ENCODE results near the gene SRPX2.

SRPX2 gene

DNA sequence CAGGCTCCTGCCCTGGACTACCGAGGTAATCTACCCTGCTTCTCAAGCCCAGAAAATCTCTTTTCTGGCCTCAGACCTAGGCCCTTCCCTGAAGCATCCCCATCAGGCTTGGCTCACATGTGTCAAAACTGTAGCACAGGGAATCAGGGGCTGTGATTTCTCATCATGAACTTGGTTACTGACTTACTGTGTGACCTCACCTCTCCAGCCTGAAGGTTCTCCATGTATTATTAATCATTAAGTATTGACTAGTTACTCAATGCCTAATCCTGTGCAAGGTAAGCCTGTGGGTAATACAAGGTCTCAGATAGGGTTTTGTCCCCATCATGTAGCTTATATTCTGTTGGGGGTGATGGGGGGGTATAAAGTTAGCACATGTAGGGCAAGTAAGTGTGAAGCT, 6.8 kb downstream of the SRPX2 start:
- TF ChIP-seq, protein P1, sequence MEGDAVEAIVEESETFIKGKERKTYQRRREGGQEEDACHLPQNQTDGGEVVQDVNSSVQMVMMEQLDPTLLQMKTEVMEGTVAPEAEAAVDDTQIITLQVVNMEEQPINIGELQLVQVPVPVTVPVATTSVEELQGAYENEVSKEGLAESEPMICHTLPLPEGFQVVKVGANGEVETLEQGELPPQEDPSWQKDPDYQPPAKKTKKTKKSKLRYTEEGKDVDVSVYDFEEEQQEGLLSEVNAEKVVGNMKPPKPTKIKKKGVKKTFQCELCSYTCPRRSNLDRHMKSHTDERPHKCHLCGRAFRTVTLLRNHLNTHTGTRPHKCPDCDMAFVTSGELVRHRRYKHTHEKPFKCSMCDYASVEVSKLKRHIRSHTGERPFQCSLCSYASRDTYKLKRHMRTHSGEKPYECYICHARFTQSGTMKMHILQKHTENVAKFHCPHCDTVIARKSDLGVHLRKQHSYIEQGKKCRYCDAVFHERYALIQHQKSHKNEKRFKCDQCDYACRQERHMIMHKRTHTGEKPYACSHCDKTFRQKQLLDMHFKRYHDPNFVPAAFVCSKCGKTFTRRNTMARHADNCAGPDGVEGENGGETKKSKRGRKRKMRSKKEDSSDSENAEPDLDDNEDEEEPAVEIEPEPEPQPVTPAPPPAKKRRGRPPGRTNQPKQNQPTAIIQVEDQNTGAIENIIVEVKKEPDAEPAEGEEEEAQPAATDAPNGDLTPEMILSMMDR (IDR thresholded peaks at IDR 0.05; ENCODE audit: extremely low read depth, missing control alignments), result no peak
- DNase-seq (ENCODE audit: low spot score), result no peak

DNA sequence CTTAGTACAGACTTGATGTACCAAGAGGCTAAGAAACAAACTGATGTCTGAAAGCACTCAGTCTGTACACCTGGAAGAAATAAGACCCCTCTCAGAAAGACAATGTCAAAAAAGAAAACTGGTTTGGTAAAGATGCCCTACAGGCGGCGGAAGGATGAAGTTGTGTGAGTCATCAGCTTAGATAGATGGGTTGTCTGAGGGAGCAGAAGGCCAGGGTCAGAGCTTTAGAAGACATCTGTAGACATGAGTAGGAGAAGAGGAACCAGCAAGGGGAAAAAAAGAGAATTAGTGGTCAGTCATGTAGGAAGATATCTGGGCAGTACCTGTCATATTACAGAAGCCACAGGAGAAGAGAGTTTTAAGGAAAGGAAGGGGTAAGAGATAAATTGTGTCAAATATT, 8.3 kb downstream of the SRPX2 start:
- TF ChIP-seq, protein P1 (IDR thresholded peaks at IDR 0.05; ENCODE audit: extremely low read depth, missing control alignments), result no peak
- DNase-seq (ENCODE audit: low spot score), result no peak

DNA sequence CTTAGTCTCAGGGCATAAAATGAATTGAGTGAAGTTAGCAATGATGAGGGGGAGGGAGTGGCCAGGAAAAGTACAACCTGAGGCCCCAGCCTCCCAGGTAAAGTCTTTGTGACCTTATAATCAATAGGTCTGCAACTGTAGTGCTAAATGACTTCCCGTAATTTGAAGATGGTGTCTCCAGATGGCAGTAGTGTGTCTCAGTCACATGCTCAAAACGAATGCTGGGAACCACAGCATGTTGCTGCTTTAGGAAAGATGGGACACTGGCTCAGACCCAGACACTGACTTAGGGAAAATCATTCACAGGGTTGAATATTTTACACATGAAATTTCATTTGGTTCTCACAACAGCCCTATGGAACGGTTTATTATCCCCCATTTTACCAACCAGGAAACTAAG, 10.3 kb downstream of the SRPX2 start:
- TF ChIP-seq, protein P1 (IDR thresholded peaks at IDR 0.05; ENCODE audit: extremely low read depth, missing control alignments), result no peak
- DNase-seq (ENCODE audit: low spot score), result no peak

DNA sequence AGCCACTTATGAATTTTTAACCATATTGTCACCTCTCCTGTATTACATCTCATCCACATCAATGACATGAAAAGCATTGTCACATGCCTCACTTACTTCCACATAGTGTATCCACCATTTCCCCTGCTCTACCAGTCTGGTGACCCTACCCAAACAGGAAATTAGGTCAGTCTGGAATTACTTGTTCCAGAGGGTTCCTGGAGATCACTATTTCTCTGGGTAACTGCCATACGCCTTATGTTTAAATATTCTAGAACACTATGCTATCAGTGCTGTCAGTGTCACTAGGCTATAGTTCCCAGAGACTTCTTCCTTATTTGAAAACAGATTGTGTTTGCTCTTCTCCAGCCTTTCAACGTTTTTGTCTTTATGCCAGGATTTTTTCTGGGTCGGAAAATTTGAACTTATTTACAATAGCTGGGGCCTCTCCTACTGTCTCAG, 15.0 kb downstream of the SRPX2 start:
- TF ChIP-seq, protein P1 (IDR thresholded peaks at IDR 0.05; ENCODE audit: extremely low read depth, missing control alignments), result no peak
- DNase-seq (ENCODE audit: low spot score), result no peak

DNA sequence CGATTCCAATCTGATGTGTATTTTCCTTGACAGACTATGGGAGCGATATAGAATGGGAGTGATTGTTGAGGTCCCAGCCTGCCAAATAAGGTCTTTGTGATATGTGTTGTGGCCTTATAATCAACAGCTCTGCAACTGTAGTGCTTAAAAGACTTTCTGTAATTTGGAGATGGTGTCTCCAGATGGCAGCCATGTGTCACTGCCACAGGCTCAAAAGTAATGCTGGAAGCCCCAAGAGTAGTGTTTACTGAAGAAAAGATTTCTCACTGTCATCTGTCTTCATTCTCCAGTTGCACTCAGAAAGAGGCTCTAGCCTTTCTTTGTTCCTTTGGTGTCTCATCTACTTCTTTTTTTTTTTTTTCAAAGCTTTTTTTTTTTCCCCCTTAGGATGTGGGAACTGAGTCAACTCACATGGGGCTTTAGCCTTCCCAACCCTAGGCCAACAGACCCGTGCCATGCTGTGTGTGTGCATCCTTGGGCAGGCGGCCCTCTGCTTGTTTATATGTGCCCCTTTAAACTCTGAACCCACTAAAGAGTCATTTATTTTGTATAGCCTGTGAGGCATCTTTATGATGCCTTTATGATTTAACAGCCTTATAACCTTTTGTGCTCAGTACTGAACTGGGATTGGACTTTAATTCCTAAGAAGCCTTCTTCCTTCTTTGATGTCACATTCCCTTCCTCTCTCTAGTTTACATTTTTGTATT, 15.6 kb downstream of the SRPX2 start:
- TF ChIP-seq, protein P1 (IDR thresholded peaks at IDR 0.05; ENCODE audit: extremely low read depth, missing control alignments), result no peak
- no peak for DNase-seq (ENCODE audit: low spot score)

DNA sequence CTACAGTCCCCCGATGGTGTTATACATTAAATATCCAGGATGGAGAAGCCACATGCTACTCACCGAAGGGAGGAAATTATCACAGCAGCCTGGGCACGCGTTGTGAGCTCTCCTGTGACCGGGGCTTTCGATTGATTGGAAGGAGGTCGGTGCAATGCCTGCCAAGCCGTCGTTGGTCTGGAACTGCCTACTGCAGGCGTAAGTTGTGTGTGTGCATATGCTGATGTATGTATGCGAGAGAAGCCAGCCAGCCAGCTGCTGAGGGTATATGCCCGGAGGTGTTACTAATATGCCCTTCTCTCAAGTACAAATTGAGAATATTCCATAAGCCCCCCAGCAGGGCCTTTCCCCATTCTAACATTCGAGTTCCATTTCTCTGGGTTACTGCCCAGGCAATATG, 18.2 kb downstream of the SRPX2 start:
- TF ChIP-seq, protein P1 (IDR thresholded peaks at IDR 0.05; ENCODE audit: extremely low read depth, missing control alignments), result no peak
- no peak for DNase-seq (ENCODE audit: low spot score)

DNA sequence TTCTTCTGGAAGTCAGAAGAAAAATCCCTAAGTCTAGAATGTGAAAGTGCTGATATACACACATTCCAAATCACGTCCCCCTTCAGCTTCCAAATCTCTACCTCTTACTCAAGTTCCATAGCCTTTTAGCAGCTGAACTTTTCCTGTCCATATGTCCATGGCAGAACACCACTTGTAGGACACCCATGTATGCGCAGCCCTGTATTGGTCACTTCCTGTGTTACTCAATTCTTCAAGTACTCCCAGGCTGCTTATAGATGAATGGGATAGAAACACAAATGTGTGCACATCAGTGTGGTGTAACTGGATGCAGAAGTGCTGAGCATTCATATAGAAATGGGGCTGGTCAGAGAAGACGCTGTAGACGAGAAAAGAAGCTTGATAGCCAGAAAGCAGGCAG, 18.8 kb downstream of the SRPX2 start:
- TF ChIP-seq, protein P1 (IDR thresholded peaks at IDR 0.05; ENCODE audit: extremely low read depth, missing control alignments), result no peak
- no peak for DNase-seq (ENCODE audit: low spot score)

All from GM20000 (cell line).